HG03196 (cell line): ENCODE measurements around the gene GSTA2.
"Not testable (repeated sequence)": the region's sequence is repeated elsewhere in the genome, so short reads cannot be mapped to it uniquely, and the experiment has no call there.

ENCODE experiments used
- ATAC-seq: cut with Tn5 transposase; IDR thresholded peaks from one replicate; pipeline ENCODE4 v1.9.1; 2021; ENCODE audit not compliant: unreplicated experiment

The GSTA2 gene

DNA sequence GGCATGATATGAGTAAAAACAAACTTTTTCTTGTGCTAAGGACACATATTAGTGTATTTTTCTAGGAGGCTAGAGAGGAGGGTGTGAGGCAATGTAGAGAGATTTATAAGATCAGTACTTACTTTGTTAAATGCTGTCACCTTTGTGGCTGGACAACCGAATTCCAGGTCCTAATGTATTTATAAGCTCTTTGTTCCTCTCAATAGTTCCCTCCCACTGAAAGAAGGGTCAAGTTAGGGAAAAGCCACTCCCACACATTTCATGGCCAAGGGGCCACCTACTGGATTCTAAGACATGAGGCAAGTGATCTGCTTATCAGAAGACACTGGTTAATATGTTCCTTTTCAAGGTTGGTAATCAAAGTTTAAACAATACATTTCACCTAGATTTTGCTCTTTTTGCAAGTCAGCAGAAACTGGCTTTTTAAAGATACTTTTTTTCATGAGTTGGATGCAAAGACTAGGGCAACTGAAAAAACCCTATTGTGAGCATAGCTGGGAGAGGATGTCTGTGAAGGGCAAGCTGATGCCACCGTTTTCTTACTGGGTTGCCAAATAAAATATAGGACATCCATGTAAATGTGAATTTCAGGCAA, at the start of gene GSTA2:
Gene GSTA2 (minus strand): TSS at position 154 of the 595 bp plus-strand sequence. CDS start 5,528 bp downstream, outside the sequence.
- not testable (repeated sequence) for ATAC-seq

DNA sequence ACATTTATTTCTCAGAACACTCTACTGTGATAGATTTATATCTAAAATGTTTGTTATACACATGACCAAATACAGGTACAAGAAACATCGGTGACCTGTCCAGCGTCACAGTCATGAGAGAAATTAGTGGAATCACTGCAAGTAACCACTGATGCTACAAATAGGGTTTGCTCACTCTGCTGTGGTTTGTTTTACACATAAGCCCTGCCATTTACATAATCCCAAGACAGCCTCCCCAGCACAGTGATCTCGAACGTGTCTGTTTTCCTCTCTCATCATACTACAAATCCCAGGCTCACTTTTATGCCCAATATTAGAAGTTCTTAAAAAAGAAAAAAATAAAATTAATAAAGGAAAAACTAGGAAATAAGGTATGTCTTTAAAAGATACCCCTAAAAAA, 46.5 kb upstream of the GSTA2 start:
- ATAC-seq, result not testable (repeated sequence)

DNA sequence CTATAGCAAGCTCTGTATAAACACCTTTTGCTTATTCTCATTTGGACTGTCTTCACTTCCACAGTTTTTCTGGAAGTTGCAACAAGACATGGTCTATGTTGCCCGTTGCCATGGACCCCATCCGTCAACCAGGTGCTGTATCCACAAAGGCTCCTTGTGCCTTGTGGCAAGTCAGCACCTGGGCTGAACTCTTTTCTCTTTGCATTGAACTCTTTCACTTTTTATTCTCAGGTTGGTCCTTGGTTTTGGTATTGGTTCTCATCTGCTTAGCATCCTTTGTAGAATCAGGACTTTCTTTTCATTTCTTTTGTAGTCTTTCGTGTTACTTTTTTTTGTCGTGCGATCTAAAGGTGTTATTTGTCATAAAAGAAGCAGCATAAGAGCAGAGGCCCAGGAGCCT, 45.4 kb upstream of the GSTA2 start:
- no peak for ATAC-seq

DNA sequence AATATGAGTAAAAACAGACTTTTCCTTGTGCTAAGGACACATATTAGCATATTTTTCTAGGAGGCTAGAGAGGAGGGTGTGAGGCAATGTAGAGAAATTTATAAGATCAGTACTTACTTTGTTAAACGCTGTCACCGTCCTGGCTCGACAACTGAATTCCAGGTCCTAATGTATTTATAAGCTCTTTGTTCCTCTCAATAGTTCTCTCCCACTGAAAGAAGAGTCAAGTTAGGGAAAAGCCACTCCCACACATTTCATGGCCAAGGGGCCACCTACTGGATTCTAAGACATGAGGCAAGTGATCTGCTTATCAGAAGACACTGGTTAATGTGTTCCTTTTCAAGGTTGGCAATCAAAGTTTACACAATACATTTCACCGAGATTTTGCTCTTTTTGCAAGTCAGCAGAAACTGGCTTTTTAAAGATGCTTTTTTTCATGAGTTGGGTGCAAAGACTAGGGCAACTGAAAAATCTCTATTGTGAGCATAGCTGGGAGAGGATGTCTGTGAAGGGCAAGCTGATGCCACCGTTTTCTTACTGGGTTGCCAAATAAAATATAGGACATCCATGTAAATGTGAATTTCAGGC, 40.5 kb upstream of the GSTA2 start, which contains the start of gene GSTA1:
Gene GSTA1 (minus strand): TSS at position 149 of the 588 bp plus-strand sequence. CDS start 4,549 bp downstream, outside the sequence.
- not testable (repeated sequence) for ATAC-seq

DNA sequence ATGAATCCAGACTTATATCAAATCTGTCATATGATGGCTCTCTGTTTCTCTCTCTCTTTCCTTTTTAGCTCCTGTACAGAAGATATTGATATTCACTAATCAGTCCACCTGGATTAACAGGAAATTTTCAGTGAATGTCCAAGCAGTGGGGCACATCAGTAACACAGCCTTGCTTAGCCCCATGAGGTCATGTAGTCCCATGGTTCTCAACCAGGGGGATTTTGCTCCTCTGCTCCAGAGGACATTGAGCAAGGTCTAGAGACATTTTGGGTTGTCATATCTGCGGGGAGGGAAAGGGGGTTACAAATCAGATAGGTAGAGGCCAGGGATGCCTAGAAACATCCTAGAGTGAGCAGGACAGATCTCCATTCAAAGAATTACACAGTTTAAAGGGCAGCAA, 39.5 kb upstream of the GSTA2 start:
- ATAC-seq, result no peak

DNA sequence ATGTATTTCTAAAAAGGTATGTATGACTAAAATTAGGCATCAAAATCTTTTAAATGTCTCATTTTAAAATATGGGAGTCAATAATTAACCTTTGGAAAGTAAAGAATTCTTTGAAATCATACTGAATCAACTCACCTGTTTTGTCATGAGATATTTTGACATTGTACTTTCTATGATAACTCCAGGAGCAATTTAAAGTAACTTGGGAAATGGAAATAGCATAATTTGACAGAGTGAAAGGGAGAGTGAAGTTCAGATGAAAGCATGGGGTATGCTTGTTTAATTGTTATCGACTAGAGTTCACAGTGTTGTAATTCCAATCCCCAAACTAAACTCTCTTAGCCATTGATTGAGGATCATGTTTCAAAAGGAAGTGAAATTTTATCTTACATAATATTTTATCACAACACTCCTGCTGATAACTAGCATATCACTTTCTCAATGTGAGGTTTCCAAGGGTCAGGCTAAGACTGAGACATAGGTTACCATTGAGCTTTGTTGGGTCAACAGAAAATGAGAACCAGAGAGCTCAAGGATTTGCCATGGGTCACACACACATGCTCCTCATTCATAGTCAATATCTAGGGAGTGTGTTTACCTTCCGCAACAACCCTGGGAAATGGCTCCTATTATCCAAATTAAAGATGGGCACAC, 38.0 kb upstream of the GSTA2 start:
- ATAC-seq, result no peak

DNA sequence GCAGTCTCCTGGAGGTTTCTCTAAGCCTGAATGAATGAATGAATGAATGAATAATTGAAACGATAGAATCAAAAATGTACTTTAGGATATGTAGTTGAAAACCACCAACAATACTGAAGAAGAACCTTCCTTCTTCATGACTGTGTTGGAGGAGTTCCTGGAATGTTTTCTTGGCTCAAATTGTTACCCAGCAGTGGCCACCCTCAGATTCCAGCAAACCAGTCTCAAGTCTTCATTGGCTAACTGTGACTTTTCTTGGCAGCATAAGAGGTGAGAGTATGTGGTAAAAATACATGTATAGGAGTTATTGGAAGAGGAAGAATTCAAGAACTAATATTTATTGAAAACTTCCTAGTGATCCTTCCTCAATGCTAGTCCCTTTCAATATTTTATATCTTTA, 36.0 kb upstream of the GSTA2 start:
- ATAC-seq, result not testable (repeated sequence)

DNA sequence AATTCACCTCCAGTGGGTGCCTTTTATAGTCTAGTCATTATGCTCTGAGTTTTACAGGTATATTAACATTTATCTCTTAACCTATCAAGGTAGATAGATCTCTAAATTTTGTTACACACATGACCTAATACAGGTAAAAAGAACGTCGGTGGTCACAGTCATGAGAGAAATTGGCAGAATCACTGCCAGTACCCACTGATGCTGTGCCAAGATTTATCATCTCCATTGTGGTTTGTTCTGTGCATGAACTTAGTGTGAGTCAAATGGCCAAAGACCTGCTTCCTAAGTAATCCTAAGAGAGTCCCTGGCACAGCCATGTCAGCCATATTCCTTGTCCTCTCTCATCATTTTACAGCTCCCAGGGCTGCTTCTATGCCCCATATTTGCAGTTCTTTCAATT, 31.1 kb upstream of the GSTA2 start:
- not testable (repeated sequence) for ATAC-seq

DNA sequence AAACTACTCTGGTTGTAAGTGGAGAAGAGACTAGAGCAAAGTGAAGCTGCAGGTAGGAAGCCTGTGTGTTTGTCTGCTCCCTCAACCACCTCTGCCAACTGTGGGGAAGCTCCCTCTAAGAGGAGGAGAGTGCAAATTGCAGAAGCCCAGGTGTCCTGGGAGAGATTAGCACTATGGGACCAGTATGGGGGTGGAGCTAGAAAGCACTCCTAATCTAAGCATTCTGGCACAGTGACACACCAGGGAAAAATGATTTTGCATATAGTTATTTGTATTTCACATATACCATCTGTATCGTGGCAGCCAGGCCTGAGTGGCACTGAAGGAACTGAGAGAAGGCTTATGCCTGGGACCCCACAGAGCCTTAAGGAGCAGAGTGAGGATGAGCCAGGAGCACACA, 27.6 kb upstream of the GSTA2 start:
- ATAC-seq, result no peak

DNA sequence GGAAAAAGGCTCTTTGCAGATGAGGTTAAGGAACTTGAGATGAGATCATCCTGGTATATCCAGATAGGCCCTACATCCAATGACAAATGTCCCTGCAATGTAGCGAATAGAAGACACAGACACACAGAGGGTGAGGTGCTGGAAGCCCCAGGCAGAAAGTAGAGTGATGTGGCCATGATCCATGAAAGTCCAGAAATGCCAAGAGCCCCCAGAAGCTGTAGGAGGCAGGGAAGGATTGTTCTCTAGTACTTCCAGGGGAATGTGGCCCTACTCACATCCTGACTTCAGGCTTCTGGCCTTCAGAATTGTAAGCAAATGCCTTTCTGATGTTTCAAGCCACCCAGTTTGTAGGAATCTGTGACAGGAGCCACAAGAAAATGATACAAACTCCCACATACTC, 26.4 kb upstream of the GSTA2 start:
- not testable (repeated sequence) for ATAC-seq

DNA sequence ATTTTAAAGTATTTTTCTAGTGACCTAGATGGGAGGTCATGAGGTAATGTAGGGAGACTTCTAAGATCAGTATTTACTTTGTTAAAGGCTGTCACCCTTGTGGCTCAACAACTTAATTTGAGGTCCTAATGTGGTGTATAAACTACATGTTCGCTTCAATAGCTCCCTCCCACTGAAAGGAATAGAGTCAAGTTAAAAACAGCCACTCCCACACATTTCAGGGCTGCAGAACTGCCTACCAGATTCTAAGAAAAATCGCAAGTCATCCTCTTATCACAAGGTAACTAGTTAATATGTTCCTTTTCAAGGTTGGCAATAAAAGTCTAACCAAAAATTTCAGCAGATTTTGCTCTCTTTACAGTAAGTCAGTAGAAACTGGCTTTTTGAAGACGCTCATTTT, 25.2 kb upstream of the GSTA2 start:
- no peak for ATAC-seq

DNA sequence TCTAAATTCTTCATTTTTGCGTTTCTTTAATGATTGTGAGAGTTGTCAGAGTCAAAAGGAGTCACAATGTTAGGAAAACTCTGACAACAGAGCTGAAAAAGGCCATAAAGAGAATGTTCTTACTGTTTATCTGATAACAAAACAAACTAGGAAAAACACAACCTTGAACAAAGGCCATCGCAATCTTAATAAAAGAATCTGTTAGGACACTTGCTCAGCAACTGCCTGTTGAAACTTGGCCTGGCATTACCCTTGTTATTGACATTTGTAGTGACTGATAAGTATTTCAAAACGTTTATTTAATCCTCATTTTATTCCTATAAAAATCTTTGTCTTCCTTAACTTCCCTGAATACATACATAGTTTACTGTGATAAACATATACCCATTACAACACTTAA, 24.6 kb upstream of the GSTA2 start:
- ATAC-seq, result no peak

DNA sequence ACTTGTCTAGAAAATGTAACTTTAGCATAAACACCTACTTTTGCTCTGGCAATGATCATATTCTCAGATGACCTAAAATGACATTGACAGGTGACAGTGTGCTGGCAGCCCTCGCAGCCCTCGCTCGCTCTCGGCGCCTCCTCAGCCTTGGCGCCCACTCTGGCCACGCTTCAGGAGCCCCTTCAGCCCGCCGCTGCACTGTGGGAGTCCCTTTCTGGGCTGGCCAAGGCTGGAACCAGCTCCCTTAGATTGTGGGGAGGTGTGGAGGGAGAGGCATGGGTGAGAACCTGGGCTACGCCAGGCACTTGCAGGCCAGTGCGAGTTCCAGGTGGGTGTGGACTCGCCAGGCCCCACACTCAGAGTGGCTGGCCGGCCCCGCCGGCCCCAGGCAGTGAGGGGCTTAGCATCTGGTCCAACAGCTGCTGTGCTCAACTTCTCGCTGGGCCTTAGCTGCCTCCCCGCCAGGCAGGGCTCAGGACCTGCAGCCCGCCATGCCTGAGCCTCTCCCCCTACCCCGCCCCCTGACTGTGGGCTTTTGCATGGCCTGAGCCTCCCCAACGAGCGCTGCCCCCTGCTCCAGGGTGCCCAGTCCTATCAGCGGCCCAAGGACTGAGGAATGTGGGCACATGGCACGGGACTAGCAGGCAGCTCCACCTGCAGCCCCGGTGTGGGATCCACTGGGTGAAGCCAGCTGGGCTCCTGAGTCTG, 23.1 kb upstream of the GSTA2 start:
- ATAC-seq, result no peak

DNA sequence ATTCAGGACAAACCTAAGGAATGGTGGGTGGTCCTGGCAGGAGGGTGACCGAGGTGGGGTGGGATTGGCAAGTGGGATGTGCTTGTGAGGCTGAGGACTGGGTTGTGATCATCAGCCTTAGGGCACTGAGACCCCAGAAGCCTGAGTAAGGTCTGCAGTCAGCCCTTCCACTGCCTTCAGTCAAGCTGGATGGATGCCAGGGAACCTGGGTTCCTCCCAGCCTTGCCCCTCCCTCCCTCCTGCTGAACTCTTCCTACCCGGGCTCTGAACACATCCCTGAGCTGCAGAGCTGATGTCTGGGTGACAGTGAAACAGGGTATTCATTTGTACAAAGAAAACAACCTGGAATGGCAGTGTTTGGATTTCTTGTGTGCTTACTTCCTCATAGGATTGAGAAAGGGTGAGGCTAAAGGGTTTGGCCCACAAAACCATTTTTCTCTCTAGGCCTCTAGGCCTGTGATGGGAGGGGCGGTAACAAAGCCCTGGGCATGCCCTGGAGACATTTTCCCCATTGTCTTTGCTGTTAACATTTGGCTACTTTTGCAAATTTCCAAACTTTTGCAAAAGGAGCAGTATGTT, 19.5 kb upstream of the GSTA2 start:
- ATAC-seq, result not testable (repeated sequence)

DNA sequence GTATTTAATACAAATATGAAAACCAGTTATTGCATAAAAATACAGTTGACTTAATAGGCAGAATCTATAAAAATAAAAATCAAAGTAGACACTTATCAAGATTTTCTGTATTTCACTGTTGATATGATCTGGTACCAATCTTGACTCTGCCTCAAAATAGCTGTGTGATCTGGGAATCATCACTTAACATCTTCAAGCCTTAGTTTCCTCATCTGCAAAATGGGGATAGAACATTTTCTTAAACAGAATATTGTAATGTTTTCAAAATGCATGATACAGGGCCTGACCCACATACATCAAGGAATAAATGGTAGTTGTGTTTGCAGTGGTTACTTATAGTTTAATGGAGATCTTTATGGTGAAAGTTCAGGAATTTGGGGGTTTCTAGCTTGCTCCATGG, 18.9 kb upstream of the GSTA2 start:
- not testable (repeated sequence) for ATAC-seq

DNA sequence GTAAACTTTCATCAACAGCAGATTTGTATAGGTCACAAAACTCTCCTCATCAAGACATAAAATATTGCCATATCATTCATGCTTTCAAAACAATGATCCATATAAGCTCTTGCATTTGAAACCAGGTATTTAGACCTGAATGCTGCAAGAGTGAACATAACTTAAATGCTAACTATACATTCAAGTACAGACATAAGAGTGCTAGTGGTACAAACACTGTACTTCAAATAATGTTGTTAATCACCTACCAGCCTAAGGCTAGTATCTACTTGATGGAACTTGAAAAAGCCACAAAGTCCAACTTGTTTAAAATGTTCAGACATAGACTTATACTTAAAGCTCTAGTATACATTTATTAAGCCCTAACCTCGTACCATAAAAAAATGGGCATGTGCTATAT, 16.0 kb upstream of the GSTA2 start:
- ATAC-seq, result no peak

DNA sequence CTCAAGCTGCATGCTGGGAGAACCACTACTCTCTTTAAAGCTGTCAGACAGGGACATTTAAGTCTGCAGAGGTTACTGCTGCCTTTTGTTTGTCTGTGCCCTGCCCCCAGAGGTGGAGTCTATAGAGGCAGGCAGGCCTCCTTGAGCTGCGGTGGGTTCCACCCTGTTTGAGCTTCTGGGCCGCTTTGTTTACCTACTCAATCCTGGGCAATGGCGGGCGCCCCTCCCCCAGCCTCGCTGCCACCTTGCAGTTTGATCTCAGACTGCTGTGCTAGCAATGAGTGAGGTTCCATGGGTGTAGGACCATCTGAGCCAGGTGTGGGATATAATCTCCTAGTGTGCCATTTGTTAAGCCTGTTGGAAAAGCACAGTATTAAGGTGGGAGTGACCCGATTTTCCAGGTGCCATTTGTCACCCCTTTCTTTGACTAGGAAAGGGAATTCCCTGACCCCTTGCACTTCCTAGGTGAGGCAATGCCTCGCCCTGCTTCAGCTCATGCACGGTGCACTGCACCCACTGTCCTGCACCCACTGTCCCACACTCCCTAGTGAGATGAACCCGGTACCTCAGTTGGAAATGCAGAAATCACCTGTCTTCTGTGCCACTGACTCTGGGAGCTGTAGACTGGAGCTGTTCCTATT, 13.6 kb upstream of the GSTA2 start:
- not testable (repeated sequence) for ATAC-seq

DNA sequence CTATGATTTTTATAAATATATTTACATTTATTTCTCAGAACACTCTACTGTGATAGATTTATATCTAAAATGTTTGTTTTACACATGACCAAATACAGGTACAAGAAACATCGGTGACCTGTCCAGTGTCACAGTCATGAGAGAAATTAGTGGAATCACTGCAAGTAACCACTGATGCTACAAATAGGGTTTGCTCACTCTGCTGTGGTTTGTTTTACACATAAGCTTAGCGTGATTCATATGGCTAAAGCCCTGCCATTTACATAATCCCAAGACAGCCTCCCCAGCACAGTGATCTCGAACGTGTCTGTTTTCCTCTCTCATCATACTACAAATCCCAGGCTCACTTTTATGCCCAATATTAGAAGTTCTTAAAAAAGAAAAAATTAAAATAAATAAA, 6.1 kb upstream of the GSTA2 start:
- ATAC-seq, result not testable (repeated sequence)

DNA sequence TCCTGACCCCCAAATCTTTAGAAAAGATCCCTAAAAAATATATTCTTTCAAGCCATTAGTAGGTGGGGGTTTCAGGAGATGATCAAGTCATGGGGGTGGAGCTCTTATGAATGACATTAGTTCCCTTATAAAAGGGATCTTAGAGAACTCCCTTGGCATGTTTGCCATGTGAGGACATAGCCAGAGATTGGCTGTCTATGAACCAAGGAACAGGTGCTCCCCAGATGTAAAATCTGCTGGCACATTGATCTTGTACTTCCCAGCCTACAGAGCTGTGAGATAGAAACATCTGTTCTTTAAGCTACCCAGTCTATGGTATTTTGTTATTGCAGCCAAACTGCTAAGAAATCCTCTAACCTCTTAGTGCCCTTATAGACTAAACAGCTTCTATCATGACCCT, 4.4 kb upstream of the GSTA2 start:
- ATAC-seq, result not testable (repeated sequence)

DNA sequence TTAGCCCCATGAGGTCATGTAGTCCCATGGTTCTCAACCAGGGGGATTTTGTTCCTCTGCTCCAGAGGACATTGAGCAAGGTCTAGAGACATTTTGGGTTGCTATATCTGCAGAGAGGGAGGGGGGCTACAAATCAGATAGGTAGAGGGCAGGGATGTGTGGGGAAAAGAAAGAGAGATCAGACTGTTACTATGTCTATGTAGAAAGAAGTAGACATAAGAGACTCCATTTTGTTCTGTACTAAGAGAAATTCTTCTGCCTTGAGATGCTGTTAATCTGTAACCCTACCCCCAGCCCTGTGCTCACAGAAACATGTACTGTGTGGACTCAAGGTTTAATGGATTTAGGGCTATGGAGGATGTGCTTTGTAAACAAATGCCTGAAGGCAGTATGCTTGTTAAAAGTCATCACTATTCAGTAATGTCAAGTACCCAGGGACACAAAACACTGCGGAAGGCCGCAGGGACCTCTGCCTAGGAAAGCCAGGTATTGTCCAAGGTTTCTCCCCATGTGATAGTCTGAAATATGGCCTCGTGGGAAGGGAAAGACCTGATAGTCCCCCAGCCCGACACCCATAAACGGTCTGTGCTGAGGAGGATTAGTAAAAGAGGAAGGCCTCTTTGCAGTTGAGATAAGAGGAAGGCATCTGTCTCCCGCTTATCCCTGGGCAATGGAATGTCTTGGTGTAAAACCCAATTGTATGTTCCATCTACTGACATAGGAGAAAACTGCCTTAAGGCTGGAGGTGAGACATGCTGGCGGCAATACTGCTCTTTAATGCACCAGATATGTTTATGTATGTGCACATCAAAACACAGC, 1.4 kb downstream of the GSTA2 start:
- not testable (repeated sequence) for ATAC-seq
